GM13977 (cell line): ENCODE data around the gene CADM1.

Experiments
- DNase-seq: peaks from one replicate; pipeline ENCODE4 v3.0.0; 2012; ENCODE audit warnings: low spot score
- CTCF ChIP-seq: IDR thresholded peaks from 2 replicates; pipeline ENCODE4 v1.5.1; 2012; ENCODE audit warnings: mild to moderate bottlenecking, control low read depth; ENCODE audit not compliant: insufficient read depth; ENCODE audit errors: extremely low read depth, missing control alignments
- in situ Hi-C: fragments of 300-500 bp; cut with MboI; formaldehyde crosslinking; loops from one replicate; pipeline ENCODE4 v1.12.0; 2022; ENCODE audit warnings: low sequenced_read_pairs, low pct_unique_long_range_greater_than_20kb, mixed read lengths, inconsistent platforms; ENCODE audit not compliant: unreplicated experiment

CADM1 gene

GRCh38 chr11:115454525-115454924 is 49.7 kb downstream of the CADM1 start:
- DNase-seq, result no peak
- no peak for TF ChIP-seq CTCF
- in situ Hi-C loops, result no loop called here

- in situ Hi-C loops, result no loop called here
- no peak for DNase-seq
- TF ChIP-seq CTCF, result no peak
Measured at GRCh38 chr11:115453693-115454490, 50.3 kb downstream of the CADM1 start.

- no peak for TF ChIP-seq CTCF
- in situ Hi-C loops, result no loop called here
Measured at GRCh38 chr11:115452241-115452640, 52.0 kb downstream of the CADM1 start.

GRCh38 chr11:115450519-115450918 is 53.7 kb downstream of the CADM1 start:
- in situ Hi-C loops, result no loop called here
- no peak for TF ChIP-seq CTCF
- DNase-seq, result no peak

More at GRCh38 chr11:115452241-115452640, 52.0 kb downstream of the CADM1 start:
- no peak for DNase-seq

- in situ Hi-C loops, result no loop called here
- DNase-seq, result no peak
- no peak for TF ChIP-seq CTCF
Measured at GRCh38 chr11:115447273-115447864, 56.8 kb downstream of the CADM1 start.

- in situ Hi-C loops, result no loop called here
- TF ChIP-seq CTCF, result no peak
- no peak for DNase-seq
Measured at GRCh38 chr11:115446214-115446613, 58.0 kb downstream of the CADM1 start.
